Astrocyte (in vitro differentiated cells and primary cell): ENCODE data around the gene ST14.

ENCODE experiments used
- EZH2 ChIP-seq: IDR thresholded peaks from 2 replicates; pipeline ENCODE4 v1.6.1; 2012; ENCODE audit warnings: mild to moderate bottlenecking, low read length, inconsistent platforms; ENCODE audit not compliant: insufficient read depth
- TF ChIP-seq, protein P1 (sequence below): IDR thresholded peaks from 2 replicates; pipeline ENCODE4 v1.5.1; 2011; ENCODE audit warnings: low read depth, mild to moderate bottlenecking, inconsistent platforms, low read length, moderate library complexity; ENCODE audit not compliant: insufficient read depth

DNA sequence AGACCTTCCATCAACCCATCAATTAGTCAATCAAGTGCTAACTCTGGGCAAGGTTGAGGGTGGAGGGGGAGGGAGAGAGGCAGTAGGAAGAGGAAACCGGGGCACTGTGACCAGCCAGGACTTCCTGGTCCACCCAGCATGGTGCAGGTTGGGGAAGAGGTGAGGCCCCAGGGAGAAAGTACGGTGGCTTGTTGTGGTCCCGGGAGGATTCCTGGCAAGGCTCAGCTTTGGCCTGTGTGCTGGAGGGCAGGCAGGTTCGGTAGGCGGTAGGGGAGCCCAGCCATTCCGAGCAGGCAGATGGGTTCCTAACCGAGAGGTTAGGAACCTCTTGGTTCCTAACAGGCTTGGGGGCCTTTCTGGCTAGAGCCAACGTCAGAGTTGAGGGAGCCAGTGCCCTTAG lies 10.8 kb downstream of the ST14 start:
- no peak for TF ChIP-seq EZH2
- TF ChIP-seq, protein P1, sequence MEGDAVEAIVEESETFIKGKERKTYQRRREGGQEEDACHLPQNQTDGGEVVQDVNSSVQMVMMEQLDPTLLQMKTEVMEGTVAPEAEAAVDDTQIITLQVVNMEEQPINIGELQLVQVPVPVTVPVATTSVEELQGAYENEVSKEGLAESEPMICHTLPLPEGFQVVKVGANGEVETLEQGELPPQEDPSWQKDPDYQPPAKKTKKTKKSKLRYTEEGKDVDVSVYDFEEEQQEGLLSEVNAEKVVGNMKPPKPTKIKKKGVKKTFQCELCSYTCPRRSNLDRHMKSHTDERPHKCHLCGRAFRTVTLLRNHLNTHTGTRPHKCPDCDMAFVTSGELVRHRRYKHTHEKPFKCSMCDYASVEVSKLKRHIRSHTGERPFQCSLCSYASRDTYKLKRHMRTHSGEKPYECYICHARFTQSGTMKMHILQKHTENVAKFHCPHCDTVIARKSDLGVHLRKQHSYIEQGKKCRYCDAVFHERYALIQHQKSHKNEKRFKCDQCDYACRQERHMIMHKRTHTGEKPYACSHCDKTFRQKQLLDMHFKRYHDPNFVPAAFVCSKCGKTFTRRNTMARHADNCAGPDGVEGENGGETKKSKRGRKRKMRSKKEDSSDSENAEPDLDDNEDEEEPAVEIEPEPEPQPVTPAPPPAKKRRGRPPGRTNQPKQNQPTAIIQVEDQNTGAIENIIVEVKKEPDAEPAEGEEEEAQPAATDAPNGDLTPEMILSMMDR, result no peak
